GM18526 (cell line): ENCODE data around the gene ATXN7L1.

Source experiments
- POLR2A ChIP-seq: IDR thresholded peaks from 3 replicates; pipeline ENCODE4 v1.6.1; 2011; ENCODE audit not compliant: insufficient read length; ENCODE audit errors: extremely low read depth

ATXN7L1 gene

GRCh38 chr7:105787793-105788192 is 88.6 kb downstream of the ATXN7L1 start:
- TF ChIP-seq POLR2A: no peak

GRCh38 chr7:105786520-105787470 is 89.6 kb downstream of the ATXN7L1 start:
- TF ChIP-seq POLR2A: no peak

- TF ChIP-seq POLR2A: no peak
Observed at GRCh38 chr7:105782391-105783042, 93.9 kb downstream of the ATXN7L1 start.

GRCh38 chr7:105779856-105780780 is 96.3 kb downstream of the ATXN7L1 start:
- no peak for TF ChIP-seq POLR2A

GRCh38 chr7:105778956-105779355 is 97.4 kb downstream of the ATXN7L1 start:
- no peak for TF ChIP-seq POLR2A

GRCh38 chr7:105776986-105777910 is 99.2 kb downstream of the ATXN7L1 start:
- no peak for TF ChIP-seq POLR2A

- TF ChIP-seq POLR2A: no peak
Observed at GRCh38 chr7:105776068-105776790, 100.2 kb downstream of the ATXN7L1 start.

- TF ChIP-seq POLR2A: no peak
Observed at GRCh38 chr7:105775580-105775979, 100.8 kb downstream of the ATXN7L1 start.

- TF ChIP-seq POLR2A: no peak
Observed at GRCh38 chr7:105773030-105773460, 103.4 kb downstream of the ATXN7L1 start.

- TF ChIP-seq POLR2A: no peak
Observed at GRCh38 chr7:105769901-105770628, 106.3 kb downstream of the ATXN7L1 start.

GRCh38 chr7:105768898-105769507 is 107.4 kb downstream of the ATXN7L1 start:
- no peak for TF ChIP-seq POLR2A

- TF ChIP-seq POLR2A: no peak
Observed at GRCh38 chr7:105768117-105768516, 108.3 kb downstream of the ATXN7L1 start.

- no peak for TF ChIP-seq POLR2A
Observed at GRCh38 chr7:105766421-105767073, 109.9 kb downstream of the ATXN7L1 start.
